Measurements from ENCODE around the gene DHH.

Gene DHH

GRCh38 chr12:49044660-49045059, 49.9 kb downstream of the DHH start:
- no peak overlapping the region for H3K4me3 ChIP-seq (ENCODE audit: low read depth, low read length)
- no peak for TF ChIP-seq MAX (IDR thresholded peaks at IDR 0.05; ENCODE audit: low read depth, low read length)
- no peak for TF ChIP-seq MYC (IDR thresholded peaks at IDR 0.05; ENCODE audit: low read depth, low read length)
- no peak for TF ChIP-seq CTCF (IDR thresholded peaks at IDR 0.05; ENCODE audit: low read depth, low read length)
- no peak for TF ChIP-seq POLR2A (IDR thresholded peaks at IDR 0.05; ENCODE audit: extremely low read depth, insufficient read length)

GRCh38 chr12:49043856-49044258, 50.7 kb downstream of the DHH start:
- H3K4me3 ChIP-seq (ENCODE audit: low read depth, low read length): no peak overlapping the region
- DNase-seq (ENCODE audit: low read depth): peak; percentile 85
- TF ChIP-seq POLR2A (IDR thresholded peaks at IDR 0.05; ENCODE audit: extremely low read depth, insufficient read length) (no peak), CTCF (IDR thresholded peaks at IDR 0.05; ENCODE audit: low read depth, low read length) (peak; percentile 95), MAX (IDR thresholded peaks at IDR 0.05; ENCODE audit: low read depth, low read length) (peak; percentile 76), MYC (IDR thresholded peaks at IDR 0.05; ENCODE audit: low read depth, low read length) (peak; percentile 68)

More at GRCh38 chr12:49044660-49045059, 49.9 kb downstream of the DHH start:
- DNase-seq (ENCODE audit: low read depth): no peak

GRCh38 chr12:49043241-49043640, 51.4 kb downstream of the DHH start:
- H3K4me3 ChIP-seq (ENCODE audit: low read depth, low read length): no peak overlapping the region
- DNase-seq (ENCODE audit: low read depth): no peak
- TF ChIP-seq MYC (IDR thresholded peaks at IDR 0.05; ENCODE audit: low read depth, low read length) (no peak), POLR2A (IDR thresholded peaks at IDR 0.05; ENCODE audit: extremely low read depth, insufficient read length) (no peak), MAX (IDR thresholded peaks at IDR 0.05; ENCODE audit: low read depth, low read length) (no peak), CTCF (IDR thresholded peaks at IDR 0.05; ENCODE audit: low read depth, low read length) (no peak)

GRCh38 chr12:49041881-49042484, 52.6 kb downstream of the DHH start:
- no peak for DNase-seq (ENCODE audit: low read depth)
- TF ChIP-seq POLR2A (IDR thresholded peaks at IDR 0.05; ENCODE audit: extremely low read depth, insufficient read length) (no peak), MAX (IDR thresholded peaks at IDR 0.05; ENCODE audit: low read depth, low read length) (no peak), MYC (IDR thresholded peaks at IDR 0.05; ENCODE audit: low read depth, low read length) (no peak), CTCF (IDR thresholded peaks at IDR 0.05; ENCODE audit: low read depth, low read length) (no peak)

GRCh38 chr12:49041036-49041880, 53.3 kb downstream of the DHH start:
- TF ChIP-seq MYC (IDR thresholded peaks at IDR 0.05; ENCODE audit: low read depth, low read length): no peak
- no peak for TF ChIP-seq POLR2A (IDR thresholded peaks at IDR 0.05; ENCODE audit: extremely low read depth, insufficient read length)
- TF ChIP-seq MAX (IDR thresholded peaks at IDR 0.05; ENCODE audit: low read depth, low read length): no peak
- no peak for TF ChIP-seq CTCF (IDR thresholded peaks at IDR 0.05; ENCODE audit: low read depth, low read length)
- DNase-seq (ENCODE audit: low read depth): no peak
- no peak overlapping the region for H3K4me3 ChIP-seq (ENCODE audit: low read depth, low read length)

More at GRCh38 chr12:49041881-49042484, 52.6 kb downstream of the DHH start:
- no peak overlapping the region for H3K4me3 ChIP-seq (ENCODE audit: low read depth, low read length)

Data from NB4 (cell line).